ENCODE results near the gene SGK2.

DNA sequence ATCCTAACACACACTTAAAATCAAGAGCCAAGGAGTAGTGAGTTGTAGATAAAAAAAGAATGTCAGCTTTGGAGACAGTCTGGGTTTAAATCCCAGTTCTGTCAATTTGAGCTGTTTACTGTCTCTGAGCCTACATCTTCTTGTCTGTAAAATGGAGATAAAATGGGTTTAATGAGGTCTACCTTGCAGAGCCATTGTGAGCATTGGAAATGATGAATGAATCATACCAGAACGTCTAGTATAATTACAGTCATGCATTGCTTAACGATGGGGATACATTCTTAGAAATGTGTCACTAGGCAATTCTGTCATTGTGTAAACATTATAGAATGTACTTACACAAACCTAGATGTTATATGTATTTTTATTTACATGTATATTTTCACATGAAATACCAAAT, 17.6 kb upstream of the SGK2 start:
- TF ChIP-seq ZNF530 (tag by site-specific recombination; IDR thresholded peaks at IDR 0.05; ENCODE audit: low read depth) (no peak), ZNF768 (tag by site-specific recombination; IDR thresholded peaks at IDR 0.05) (no peak), HOXC10 (CRISPR knock-in tag; IDR thresholded peaks at IDR 0.05) (no peak), YY2 (tag by site-specific recombination; IDR thresholded peaks at IDR 0.05) (no peak), ZFHX2 (tag by site-specific recombination; conservative IDR thresholded peaks at IDR 0.05) (no peak), ZNF175 (tag by site-specific recombination; IDR thresholded peaks at IDR 0.05) (no peak), ZBTB48 (tag by site-specific recombination; IDR thresholded peaks at IDR 0.05) (no peak), ZNF174 (tag by site-specific recombination; IDR thresholded peaks at IDR 0.05) (no peak), ZNF23 (tag by site-specific recombination; IDR thresholded peaks at IDR 0.05; ENCODE audit: borderline replicate concordance) (no peak), ZBTB26 (tag by site-specific recombination; optimal IDR thresholded peaks at IDR 0.05) (no peak)
- TF ChIP-seq, protein P1, sequence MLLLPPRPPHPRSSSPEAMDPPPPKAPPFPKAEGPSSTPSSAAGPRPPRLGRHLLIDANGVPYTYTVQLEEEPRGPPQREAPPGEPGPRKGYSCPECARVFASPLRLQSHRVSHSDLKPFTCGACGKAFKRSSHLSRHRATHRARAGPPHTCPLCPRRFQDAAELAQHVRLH (tag by site-specific recombination; IDR thresholded peaks at IDR 0.05) = no peak
- TF ChIP-seq, protein P2, sequence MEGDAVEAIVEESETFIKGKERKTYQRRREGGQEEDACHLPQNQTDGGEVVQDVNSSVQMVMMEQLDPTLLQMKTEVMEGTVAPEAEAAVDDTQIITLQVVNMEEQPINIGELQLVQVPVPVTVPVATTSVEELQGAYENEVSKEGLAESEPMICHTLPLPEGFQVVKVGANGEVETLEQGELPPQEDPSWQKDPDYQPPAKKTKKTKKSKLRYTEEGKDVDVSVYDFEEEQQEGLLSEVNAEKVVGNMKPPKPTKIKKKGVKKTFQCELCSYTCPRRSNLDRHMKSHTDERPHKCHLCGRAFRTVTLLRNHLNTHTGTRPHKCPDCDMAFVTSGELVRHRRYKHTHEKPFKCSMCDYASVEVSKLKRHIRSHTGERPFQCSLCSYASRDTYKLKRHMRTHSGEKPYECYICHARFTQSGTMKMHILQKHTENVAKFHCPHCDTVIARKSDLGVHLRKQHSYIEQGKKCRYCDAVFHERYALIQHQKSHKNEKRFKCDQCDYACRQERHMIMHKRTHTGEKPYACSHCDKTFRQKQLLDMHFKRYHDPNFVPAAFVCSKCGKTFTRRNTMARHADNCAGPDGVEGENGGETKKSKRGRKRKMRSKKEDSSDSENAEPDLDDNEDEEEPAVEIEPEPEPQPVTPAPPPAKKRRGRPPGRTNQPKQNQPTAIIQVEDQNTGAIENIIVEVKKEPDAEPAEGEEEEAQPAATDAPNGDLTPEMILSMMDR (tag by site-specific recombination; IDR thresholded peaks at IDR 0.05) = no peak
- TF ChIP-seq, protein P3, sequence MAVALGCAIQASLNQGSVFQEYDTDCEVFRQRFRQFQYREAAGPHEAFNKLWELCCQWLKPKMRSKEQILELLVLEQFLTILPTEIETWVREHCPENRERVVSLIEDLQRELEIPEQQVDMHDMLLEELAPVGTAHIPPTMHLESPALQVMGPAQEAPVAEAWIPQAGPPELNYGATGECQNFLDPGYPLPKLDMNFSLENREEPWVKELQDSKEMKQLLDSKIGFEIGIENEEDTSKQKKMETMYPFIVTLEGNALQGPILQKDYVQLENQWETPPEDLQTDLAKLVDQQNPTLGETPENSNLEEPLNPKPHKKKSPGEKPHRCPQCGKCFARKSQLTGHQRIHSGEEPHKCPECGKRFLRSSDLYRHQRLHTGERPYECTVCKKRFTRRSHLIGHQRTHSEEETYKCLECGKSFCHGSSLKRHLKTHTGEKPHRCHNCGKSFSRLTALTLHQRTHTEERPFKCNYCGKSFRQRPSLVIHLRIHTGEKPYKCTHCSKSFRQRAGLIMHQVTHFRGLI (tag by site-specific recombination; IDR thresholded peaks at IDR 0.05) = no peak

Data from HEK293 (cell line).